HCT116 (cell line): ENCODE results near the gene PCCA. TPM values are rescaled to one million over a fixed set of nuclear protein-coding genes. Genes with fewer than 3 reads are reported as not detected.
A peak's percentile ranks its signal among the peaks of the same experiment; 100 is the strongest.

Experiments
- ATAC-seq: fragments of 200-7000 bp; cut with Tn5 transposase; 2 replicates; pipeline ENCODE4 v1.9.1; 2020; ENCODE audit warnings: mild to moderate bottlenecking, moderate library complexity
- BruUV-seq: library from RNA; stranded (reverse); fragments of 400-500 nt; replicated peaks from 2 replicates; lab custom pipeline; 2021; lab: Mats Ljungman, UMichigan
- CTCF ChIA-PET: fragments of 300-600 bp; sonication (Branson Sonifier 250); formaldehyde crosslinking; loops from one replicate; lab custom pipeline; 2021; ENCODE audit warnings: antibody characterized with exemption; lab: Charles Lee
- POLR2A ChIA-PET: fragments of 300-600, 350-600 bp; sonication (Branson Sonifier 250); formaldehyde crosslinking; loops from one replicate; lab custom pipeline; 2021; ENCODE audit warnings: antibody characterized with exemption; lab: Charles Lee
- RAD21 ChIA-PET, 2 experiments: fragments of 300-600 bp; sonication (Branson Sonifier 250); formaldehyde crosslinking; loops; one replicate each; lab custom pipeline; 2023; ENCODE audit warnings: low total read pairs in 2 of 2; ENCODE audit not compliant: uncharacterized antibody in 2 of 2, unreplicated experiment in 2 of 2, low non-redundant PET in 1 of 2; lab: Charles Lee
- DNase-seq: peaks from one replicate; pipeline ENCODE4 v3.0.0-alpha.2; 2010; ENCODE audit warnings: low read depth, low spot score
- H2AFZ ChIP-seq: fragments of 200-600 bp; shearing (Covaris generic), sonication (generic); 2 replicates; pipeline ENCODE4 v1.6.1; 2017; ENCODE audit warnings: low read depth, mixed run types, mixed read lengths, antibody characterized with exemption, low read length; ENCODE audit not compliant: poor library complexity, severe bottlenecking
- H3K27ac ChIP-seq: 2 replicates; pipeline ENCODE4 v1.5.1; 2012; ENCODE audit warnings: low read depth, low read length
- H3K27me3 ChIP-seq: fragments of 200-600 bp; sonication (generic); 2 replicates; pipeline ENCODE4 v1.6.1; 2016; ENCODE audit warnings: mixed run types, low read length, mixed read lengths; ENCODE audit not compliant: insufficient read depth
- H3K36me3 ChIP-seq, 2 experiments: fragments of 200-500 bp in 1 of 2; fragments of 200-600 bp in 1 of 2; sonication (Bioruptor generic) in 1 of 2; sonication (generic) in 1 of 2; 2 replicates each; pipeline versions ENCODE4 v1.5.1 to v1.6.1; 2014 to 2016; ENCODE audit warnings: low read length in 2 of 2, inconsistent platforms in 1 of 2, mixed read lengths in 1 of 2, mixed run types in 1 of 2; ENCODE audit not compliant: insufficient read depth in 2 of 2, control insufficient read depth in 1 of 2
- H3K4me1 ChIP-seq, 2 experiments: fragments of 200-600 bp in 1 of 2; sonication (generic) in 1 of 2; 2 replicates each; pipeline versions ENCODE4 v1.5.1 to v1.6.1; 2012 to 2017; ENCODE audit warnings: low read length in 2 of 2, inconsistent platforms in 1 of 2, mild to moderate bottlenecking in 1 of 2, mixed read lengths in 1 of 2, mixed run types in 1 of 2, moderate library complexity in 1 of 2; ENCODE audit not compliant: insufficient read depth in 2 of 2, control insufficient read depth in 1 of 2
- H3K4me2 ChIP-seq: fragments of 200-600 bp; sonication (generic); 2 replicates; pipeline ENCODE4 v1.6.1; 2017; ENCODE audit warnings: mixed run types, low read length, mixed read lengths
- H3K4me3 ChIP-seq, 2 experiments: fragments of 200-600 bp in 1 of 2; sonication (generic) in 1 of 2; replicated peaks in 1 of 2; 2 replicates each; pipeline ENCODE4 v1.5.1; 2011 to 2016; ENCODE audit warnings: low read length in 2 of 2, control low read depth in 1 of 2, low read depth in 1 of 2, mild to moderate bottlenecking in 1 of 2, mixed read lengths in 1 of 2, mixed run types in 1 of 2
- H3K79me2 ChIP-seq: fragments of 200-600 bp; sonication (generic); 2 replicates; pipeline ENCODE4 v1.6.1; 2017; ENCODE audit warnings: mild to moderate bottlenecking, mixed run types, low read length, moderate library complexity, mixed read lengths; ENCODE audit not compliant: insufficient read depth
- H3K9ac ChIP-seq: fragments of 200-600 bp; sonication (generic); 2 replicates; pipeline ENCODE4 v1.6.1; 2016; ENCODE audit warnings: low read length, mixed read lengths
- H3K9me2 ChIP-seq: fragments of 200-600 bp; sonication (generic), shearing (Covaris generic); 2 replicates; pipeline ENCODE4 v1.6.1; 2017; ENCODE audit warnings: mixed run types, mild to moderate bottlenecking, moderate library complexity; ENCODE audit not compliant: insufficient read depth
- H3K9me3 ChIP-seq, 2 experiments: fragments of 200-500 bp in 1 of 2; fragments of 200-600 bp in 1 of 2; sonication (Bioruptor generic) in 1 of 2; sonication (generic) in 1 of 2; 2 replicates each; pipeline ENCODE4 v1.6.1; 2014 to 2017; ENCODE audit warnings: low read length in 2 of 2, mixed read lengths in 2 of 2, inconsistent platforms in 1 of 2, low read depth in 1 of 2, mild to moderate bottlenecking in 1 of 2, mixed run types in 1 of 2, moderate library complexity in 1 of 2; ENCODE audit not compliant: control insufficient read depth in 1 of 2, insufficient read depth in 1 of 2
- H4K20me1 ChIP-seq: fragments of 200-600 bp; sonication (generic), shearing (Covaris generic); 2 replicates; pipeline ENCODE4 v1.6.1; 2017; ENCODE audit warnings: mixed run types, mild to moderate bottlenecking, moderate library complexity; ENCODE audit not compliant: insufficient read depth
- ATF3 ChIP-seq: IDR thresholded peaks from 2 replicates; pipeline ENCODE4 v1.6.1; 2012
- CBX3 ChIP-seq: IDR thresholded peaks from 2 replicates; pipeline ENCODE4 v1.6.1; 2012; ENCODE audit warnings: low read depth
- CEBPB ChIP-seq: IDR thresholded peaks from 2 replicates; pipeline ENCODE4 v1.6.1; 2012; ENCODE audit warnings: low read depth
- CTCF ChIP-seq, 3 experiments: fragments of 200-600 bp in 1 of 3; sonication (generic) in 1 of 3; IDR thresholded peaks in 2 of 3; conservative IDR thresholded peaks in 1 of 3; 2 replicates each; pipeline ENCODE4 v1.5.1; 2012 to 2017; ENCODE audit warnings: low read depth in 2 of 3, low read length in 2 of 3, antibody characterized with exemption in 1 of 3, borderline replicate concordance in 1 of 3, control low read depth in 1 of 3, mild to moderate bottlenecking in 1 of 3, mixed read lengths in 1 of 3, mixed run types in 1 of 3, moderate library complexity in 1 of 3; ENCODE audit not compliant: insufficient read depth in 1 of 3
- EGR1 ChIP-seq: IDR thresholded peaks from 2 replicates; pipeline ENCODE4 v1.6.1; 2012; ENCODE audit warnings: low read depth
- EZH2 ChIP-seq: fragments of 200-600 bp; sonication (generic); IDR thresholded peaks from 2 replicates; pipeline ENCODE4 v1.6.1; 2017; ENCODE audit warnings: antibody characterized with exemption, mixed run types
- JUND ChIP-seq: IDR thresholded peaks from 2 replicates; pipeline ENCODE4 v1.6.1; 2012
- POLR2AphosphoS5 ChIP-seq: IDR thresholded peaks from 2 replicates; pipeline ENCODE4 v1.6.1; 2011; ENCODE audit warnings: mild to moderate bottlenecking, low read depth, low read length, moderate library complexity
- RAD21 ChIP-seq: IDR thresholded peaks from 2 replicates; pipeline ENCODE4 v1.6.1; 2012; ENCODE audit warnings: low read depth, mild to moderate bottlenecking
- REST ChIP-seq: IDR thresholded peaks from 2 replicates; pipeline ENCODE4 v1.6.1; 2012; ENCODE audit warnings: low read depth
- TCF7L2 ChIP-seq: IDR thresholded peaks from 2 replicates; pipeline ENCODE4 v1.7.0; 2011; ENCODE audit warnings: borderline replicate concordance, inconsistent platforms; ENCODE audit not compliant: insufficient read depth, insufficient read length; ENCODE audit errors: extremely low read depth
- YY1 ChIP-seq: IDR thresholded peaks from 2 replicates; pipeline ENCODE4 v1.6.1; 2011; ENCODE audit warnings: low read length, low read depth, moderate library complexity, mild to moderate bottlenecking; ENCODE audit not compliant: insufficient replicate concordance; ENCODE audit errors: extremely low read depth
- ZBTB33 ChIP-seq: IDR thresholded peaks from 2 replicates; pipeline ENCODE4 v1.6.1; 2011; ENCODE audit warnings: mild to moderate bottlenecking, low read length, moderate library complexity; ENCODE audit not compliant: insufficient replicate concordance; ENCODE audit errors: extremely low read depth
- ZFX ChIP-seq: fragments of 450-650 bp; IDR thresholded peaks from 2 replicates; pipeline ENCODE4 v1.6.1; 2017
- ZNF274 ChIP-seq: fragments of 200-500 bp; sonication (Bioruptor generic); IDR thresholded peaks from 2 replicates; pipeline ENCODE4 v1.6.1; 2014; ENCODE audit warnings: mild to moderate bottlenecking, low read depth, low read length, inconsistent platforms
- intact Hi-C: fragments of 100-400 bp; cut with micrococcal nuclease; formaldehyde crosslinking; loops from 2 replicates; pipeline ENCODE4 v1.10.0; 2022
- total RNA-seq: library from RNA; stranded (reverse); gene quantifications from one replicate; pipeline ENCODE4 v1.2.1, GENCODE V29; 2021; ENCODE audit not compliant: unreplicated experiment

The PCCA gene
- total RNA-seq, 1 experiment from 2014 or later, result 23.0 TPM

GRCh38 chr13:100543872-100544602 is 455.1 kb downstream of the PCCA start (continued):
- no peak for TF ChIP-seq POLR2AphosphoS5
- no peak for TF ChIP-seq YY1
- TF ChIP-seq CTCF (IDR thresholded peaks at IDR 0.05 in 2 of 3, conservative IDR thresholded peaks at IDR 0.05 in 1 of 3; ENCODE audit: borderline replicate concordance in 1 of 3, insufficient read depth in 1 of 3, low read depth in 2 of 3, low read length in 2 of 3), result no peak
- no peak for TF ChIP-seq CEBPB
- no peak for TF ChIP-seq ZFX
- TF ChIP-seq EZH2, result no peak
- no peak for TF ChIP-seq EGR1
- no peak for TF ChIP-seq CBX3
- no peak for TF ChIP-seq ATF3
- no peak for TF ChIP-seq TCF7L2
- no peak for TF ChIP-seq ZNF274
- TF ChIP-seq, all 23 proteins: peak for 0

GRCh38 chr13:100544866-100545683 is 456.2 kb downstream of the PCCA start:
- POLR2A ChIA-PET, result no interaction called here
- no peaks in the 10 kb centered on the region for H3K27me3 ChIP-seq
- H3K9me2 ChIP-seq, result no peaks in the 10 kb centered on the region
- no peak overlapping the region for H3K27ac ChIP-seq
- BruUV-seq, result no TSS peak
- RAD21 ChIA-PET, result no interaction called here
- no peaks in the 10 kb centered on the region for H3K36me3 ChIP-seq
- no peak overlapping the region for H3K9ac ChIP-seq
- no peak for DNase-seq
- no peak overlapping the region for H3K4me2 ChIP-seq
- H3K79me2 ChIP-seq, result no peaks in the 10 kb centered on the region
- no peak overlapping the region for H3K4me3 ChIP-seq
- H4K20me1 ChIP-seq, result no peaks in the 10 kb centered on the region
- intact Hi-C loops, result no loop called here
- H2AFZ ChIP-seq, result no peak overlapping the region
- H3K9me3 ChIP-seq, result no peaks in the 10 kb centered on the region
- CTCF ChIA-PET, result no interaction called here
- H3K4me1 ChIP-seq, result no peaks in the 10 kb centered on the region
- 0 out of 2 replicates have a peak, but pooled peaks have one; percentile 11 for ATAC-seq
- TF ChIP-seq YY1 (no peak), ZBTB33 (no peak), EGR1 (no peak), ZFX (no peak), ZNF274 (no peak), REST (no peak), JUND (no peak), RAD21 (no peak)
